K562 (cell line): ENCODE results near the gene KASH5. TPM values are rescaled to one million over a fixed set of nuclear protein-coding genes. Genes with fewer than 3 reads are reported as not detected.

Experiments
- CBX8 ChIP-seq: fragments of 200-600 bp; sonication (generic); IDR thresholded peaks from 2 replicates; pipeline ENCODE4 v1.6.1; 2012; ENCODE audit warnings: borderline replicate concordance, mixed run types, low read depth, mild to moderate bottlenecking, moderate library complexity, mixed read lengths, low read length, control low read depth, inconsistent platforms; ENCODE audit not compliant: poor library complexity, severe bottlenecking; ENCODE audit errors: extremely low read depth
- FOXJ2 ChIP-seq: fragments of 200-800 bp; sonication (Bioruptor generic); IDR thresholded peaks from 2 replicates; pipeline ENCODE4 v1.6.1; 2016; ENCODE audit warnings: missing genetic modification characterization, missing compliant biosample characterization
- GTF2F1 ChIP-seq: IDR thresholded peaks from 2 replicates; pipeline ENCODE4 v1.6.1; 2011; ENCODE audit warnings: low read depth, low read length, improper control_type of control experiment
- KLF13 ChIP-seq: fragments of 450-650 bp; IDR thresholded peaks from 2 replicates; pipeline ENCODE4 v1.6.1; 2016; ENCODE audit warnings: missing genetic modification characterization, low read depth, mild to moderate bottlenecking, missing compliant biosample characterization, moderate library complexity, borderline replicate concordance
- LARP7 ChIP-seq: fragments of 450-650 bp; IDR thresholded peaks from 2 replicates; pipeline ENCODE4 v1.6.1; 2016
- MTF1 ChIP-seq: fragments of 250-450 bp; sonication (Bioruptor Pico); IDR thresholded peaks from 2 replicates; pipeline ENCODE4 v1.9.0; 2021; ENCODE audit warnings: moderate library complexity, mild to moderate bottlenecking, inconsistent platforms, borderline replicate concordance
- NFRKB ChIP-seq: fragments of 450-650 bp; IDR thresholded peaks from 2 replicates; pipeline ENCODE4 v1.6.1; 2016; ENCODE audit warnings: low read depth
- RBM34 ChIP-seq: fragments of 200-400 bp; formaldehyde crosslinking; IDR thresholded peaks from 2 replicates; pipeline ENCODE4 v1.6.1; 2018; ENCODE audit warnings: low read length, borderline replicate concordance; ENCODE audit not compliant: insufficient read depth
- SP1 ChIP-seq: sonication (generic); formaldehyde crosslinking; IDR thresholded peaks from 2 replicates; pipeline ENCODE4 v1.8.1; 2022; ENCODE audit warnings: mild to moderate bottlenecking, missing genetic modification reagents
- TAF7 ChIP-seq: fragments of 450-650 bp; IDR thresholded peaks from 2 replicates; pipeline ENCODE4 v1.6.1; 2016; ENCODE audit warnings: missing genetic modification characterization, missing compliant biosample characterization
- TBP ChIP-seq: optimal IDR thresholded peaks from 2 replicates; pipeline ENCODE3; 2011; ENCODE audit warnings: low read depth, low read length, improper control_type of control experiment
- ZFP30 ChIP-seq: fragments of 250-450 bp; sonication (Bioruptor Pico); IDR thresholded peaks from 2 replicates; pipeline ENCODE4 v1.8.0; 2022; ENCODE audit warnings: moderate library complexity, mild to moderate bottlenecking, inconsistent platforms, borderline replicate concordance
- ZFX ChIP-seq: sonication (generic); formaldehyde crosslinking; IDR thresholded peaks from 2 replicates; pipeline ENCODE4 v1.8.0; 2022; ENCODE audit warnings: mild to moderate bottlenecking, missing genetic modification reagents, moderate library complexity
- polyA plus RNA-seq, 8 experiments: library from polyadenylated mRNA; depleted of rRNA in 4 of 8; stranded (reverse) in 5 of 8; unstranded in 3 of 8; fragments of >200 nt; fragmentation: Nextera tagmentation in 2 of 8; fragmentation: Illumina TruSeq in 1 of 8; extraction: Ambion mirVana in 2 of 8; extraction: Trizol in 1 of 8; gene quantifications; 2 replicates each; pipeline versions ENCODE4 v1.2.1 to v1.2.3, GENCODE V29; 2011 to 2014; ENCODE audit warnings: inconsistent platforms in 1 of 8, missing spikeins in 1 of 8
- total RNA-seq, 7 experiments: library from RNA; depleted of rRNA in 6 of 7; stranded (reverse); fragments of >200 nt in 6 of 7; fragmentation: Illumina TruSeq in 2 of 7; extraction: Trizol in 2 of 7; gene quantifications; 2 replicates each; pipeline versions ENCODE4 v1.2.1 to v1.2.3, GENCODE V29; 2011 to 2021; ENCODE audit warnings: low replicate concordance in 1 of 7
- TF ChIP-seq, protein P1 (sequence below): fragments of 450-650 bp; IDR thresholded peaks from 2 replicates; pipeline ENCODE4 v1.7.0; 2016; ENCODE audit warnings: borderline replicate concordance
- TF ChIP-seq, protein P2 (sequence below): fragments of 450-650 bp; IDR thresholded peaks from 2 replicates; pipeline ENCODE4 v1.6.1; 2016; ENCODE audit warnings: low read depth
- TF ChIP-seq, protein P3 (sequence below): fragments of 450-650 bp; formaldehyde crosslinking; IDR thresholded peaks from 2 replicates; pipeline ENCODE4 v1.4.0; 2022; ENCODE audit warnings: missing genetic modification characterization

The KASH5 gene
- total and polyA plus RNA-seq, 9 of the 15 experiments (the other 6 are each of a cell fraction or from before 2014, with no cell fraction given) = 0.07 to 0.84 (median 0.34) TPM; not detected in 1

- TF ChIP-seq, protein P1, sequence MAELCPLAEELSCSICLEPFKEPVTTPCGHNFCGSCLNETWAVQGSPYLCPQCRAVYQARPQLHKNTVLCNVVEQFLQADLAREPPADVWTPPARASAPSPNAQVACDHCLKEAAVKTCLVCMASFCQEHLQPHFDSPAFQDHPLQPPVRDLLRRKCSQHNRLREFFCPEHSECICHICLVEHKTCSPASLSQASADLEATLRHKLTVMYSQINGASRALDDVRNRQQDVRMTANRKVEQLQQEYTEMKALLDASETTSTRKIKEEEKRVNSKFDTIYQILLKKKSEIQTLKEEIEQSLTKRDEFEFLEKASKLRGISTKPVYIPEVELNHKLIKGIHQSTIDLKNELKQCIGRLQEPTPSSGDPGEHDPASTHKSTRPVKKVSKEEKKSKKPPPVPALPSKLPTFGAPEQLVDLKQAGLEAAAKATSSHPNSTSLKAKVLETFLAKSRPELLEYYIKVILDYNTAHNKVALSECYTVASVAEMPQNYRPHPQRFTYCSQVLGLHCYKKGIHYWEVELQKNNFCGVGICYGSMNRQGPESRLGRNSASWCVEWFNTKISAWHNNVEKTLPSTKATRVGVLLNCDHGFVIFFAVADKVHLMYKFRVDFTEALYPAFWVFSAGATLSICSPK = no peak
- no peak for TF ChIP-seq ZFP30 (CRISPR knock-in tag)
- TF ChIP-seq NFRKB = 0 out of 2 replicates have a peak, but pooled peaks have one; percentile 18
- no peak for TF ChIP-seq RBM34
- no peak for TF ChIP-seq GTF2F1
- TF ChIP-seq MTF1 (CRISPR knock-in tag) = no peak
- TF ChIP-seq ZFX = peak; percentile 43; the same call in 1 of the 2 replicates
- no peak for TF ChIP-seq KLF13 (tag)
- no peak for TF ChIP-seq LARP7
- TF ChIP-seq SP1 (CRISPR knock-in tag) = no peak
- peak; percentile 4 for TF ChIP-seq TBP
- no peak for TF ChIP-seq FOXJ2 (tag)
- TF ChIP-seq, protein P2, sequence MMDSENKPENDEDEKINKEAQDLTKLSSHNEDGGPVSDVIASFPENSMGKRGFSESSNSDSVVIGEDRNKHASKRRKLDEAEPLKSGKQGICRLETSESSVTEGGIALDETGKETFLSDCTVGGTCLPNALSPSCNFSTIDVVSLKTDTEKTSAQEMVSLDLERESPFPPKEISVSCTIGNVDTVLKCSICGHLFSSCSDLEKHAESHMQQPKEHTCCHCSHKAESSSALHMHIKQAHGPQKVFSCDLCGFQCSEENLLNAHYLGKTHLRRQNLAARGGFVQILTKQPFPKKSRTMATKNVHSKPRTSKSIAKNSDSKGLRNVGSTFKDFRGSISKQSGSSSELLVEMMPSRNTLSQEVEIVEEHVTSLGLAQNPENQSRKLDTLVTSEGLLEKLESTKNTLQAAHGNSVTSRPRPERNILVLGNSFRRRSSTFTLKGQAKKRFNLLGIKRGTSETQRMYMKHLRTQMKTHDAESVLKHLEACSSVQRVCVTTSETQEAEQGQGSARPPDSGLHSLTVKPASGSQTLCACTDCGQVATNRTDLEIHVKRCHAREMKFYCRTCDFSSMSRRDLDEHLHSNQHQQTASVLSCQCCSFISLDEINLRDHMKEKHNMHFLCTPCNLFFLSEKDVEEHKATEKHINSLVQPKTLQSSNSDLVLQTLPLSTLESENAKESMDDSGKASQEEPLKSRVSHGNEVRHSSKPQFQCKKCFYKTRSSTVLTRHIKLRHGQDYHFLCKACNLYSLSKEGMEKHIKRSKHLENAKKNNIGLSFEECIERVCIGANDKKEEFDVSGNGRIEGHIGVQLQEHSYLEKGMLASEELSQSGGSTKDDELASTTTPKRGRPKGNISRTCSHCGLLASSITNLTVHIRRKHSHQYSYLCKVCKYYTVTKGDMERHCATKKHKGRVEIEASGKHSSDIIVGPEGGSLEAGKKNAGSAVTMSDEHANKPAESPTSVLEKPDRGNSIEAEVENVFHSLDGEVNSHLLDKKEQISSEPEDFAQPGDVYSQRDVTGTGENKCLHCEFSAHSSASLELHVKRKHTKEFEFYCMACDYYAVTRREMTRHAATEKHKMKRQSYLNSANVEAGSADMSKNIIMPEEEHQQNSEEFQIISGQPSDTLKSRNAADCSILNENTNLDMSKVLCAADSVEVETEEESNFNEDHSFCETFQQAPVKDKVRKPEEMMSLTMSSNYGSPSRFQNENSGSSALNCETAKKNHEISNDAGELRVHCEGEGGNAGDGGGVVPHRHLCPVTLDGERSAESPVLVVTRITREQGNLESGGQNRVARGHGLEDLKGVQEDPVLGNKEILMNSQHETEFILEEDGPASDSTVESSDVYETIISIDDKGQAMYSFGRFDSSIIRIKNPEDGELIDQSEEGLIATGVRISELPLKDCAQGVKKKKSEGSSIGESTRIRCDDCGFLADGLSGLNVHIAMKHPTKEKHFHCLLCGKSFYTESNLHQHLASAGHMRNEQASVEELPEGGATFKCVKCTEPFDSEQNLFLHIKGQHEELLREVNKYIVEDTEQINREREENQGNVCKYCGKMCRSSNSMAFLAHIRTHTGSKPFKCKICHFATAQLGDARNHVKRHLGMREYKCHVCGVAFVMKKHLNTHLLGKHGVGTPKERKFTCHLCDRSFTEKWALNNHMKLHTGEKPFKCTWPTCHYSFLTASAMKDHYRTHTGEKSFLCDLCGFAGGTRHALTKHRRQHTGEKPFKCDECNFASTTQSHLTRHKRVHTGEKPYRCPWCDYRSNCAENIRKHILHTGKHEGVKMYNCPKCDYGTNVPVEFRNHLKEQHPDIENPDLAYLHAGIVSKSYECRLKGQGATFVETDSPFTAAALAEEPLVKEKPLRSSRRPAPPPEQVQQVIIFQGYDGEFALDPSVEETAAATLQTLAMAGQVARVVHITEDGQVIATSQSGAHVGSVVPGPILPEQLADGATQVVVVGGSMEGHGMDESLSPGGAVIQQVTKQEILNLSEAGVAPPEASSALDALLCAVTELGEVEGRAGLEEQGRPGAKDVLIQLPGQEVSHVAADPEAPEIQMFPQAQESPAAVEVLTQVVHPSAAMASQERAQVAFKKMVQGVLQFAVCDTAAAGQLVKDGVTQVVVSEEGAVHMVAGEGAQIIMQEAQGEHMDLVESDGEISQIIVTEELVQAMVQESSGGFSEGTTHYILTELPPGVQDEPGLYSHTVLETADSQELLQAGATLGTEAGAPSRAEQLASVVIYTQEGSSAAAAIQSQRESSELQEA = no peak
- no peak for TF ChIP-seq TAF7 (tag)
- TF ChIP-seq CBX8 = no peak
- TF ChIP-seq, protein P3, sequence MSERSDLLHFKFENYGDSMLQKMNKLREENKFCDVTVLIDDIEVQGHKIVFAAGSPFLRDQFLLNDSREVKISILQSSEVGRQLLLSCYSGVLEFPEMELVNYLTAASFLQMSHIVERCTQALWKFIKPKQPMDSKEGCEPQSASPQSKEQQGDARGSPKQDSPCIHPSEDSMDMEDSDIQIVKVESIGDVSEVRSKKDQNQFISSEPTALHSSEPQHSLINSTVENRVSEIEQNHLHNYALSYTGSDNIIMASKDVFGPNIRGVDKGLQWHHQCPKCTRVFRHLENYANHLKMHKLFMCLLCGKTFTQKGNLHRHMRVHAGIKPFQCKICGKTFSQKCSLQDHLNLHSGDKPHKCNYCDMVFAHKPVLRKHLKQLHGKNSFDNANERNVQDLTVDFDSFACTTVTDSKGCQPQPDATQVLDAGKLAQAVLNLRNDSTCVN (CRISPR knock-in tag) = no peak
Observed at GRCh38 chr19:49362048-49362928, 25.8 kb upstream of the KASH5 start, which contains the start of gene TEAD2 (continued).
